HG02678 (cell line): ENCODE results near the gene OOSP4A.

ENCODE experiments used
- ATAC-seq: cut with Tn5 transposase; IDR thresholded peaks from one replicate; pipeline ENCODE4 v1.9.1; 2021; ENCODE audit warnings: mild to moderate bottlenecking, moderate library complexity; ENCODE audit not compliant: unreplicated experiment

The OOSP4A gene

DNA sequence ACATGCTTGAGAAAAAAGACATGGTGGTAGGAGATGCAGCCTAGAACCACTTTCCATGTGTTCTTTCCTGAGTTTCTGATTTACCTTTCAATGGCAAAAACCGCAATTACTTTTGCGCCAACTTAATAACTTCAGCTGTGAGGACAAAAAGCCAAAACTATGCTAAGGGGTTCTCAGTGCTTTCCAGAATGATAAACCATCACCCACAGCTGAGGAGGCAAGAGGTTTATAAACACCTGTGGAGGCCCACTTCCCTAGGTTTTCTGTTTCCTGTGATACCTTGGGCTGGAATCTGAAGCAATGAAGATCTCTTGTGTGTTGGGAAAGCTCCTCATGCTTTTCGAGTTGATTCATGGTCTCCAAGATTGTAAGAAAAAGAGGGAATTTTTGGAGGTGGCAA, at the start of gene OOSP4A:
Gene OOSP4A, plus strand, starts transcription at position 301 of the 400 bp plus-strand sequence. Its CDS starts 0 bp downstream, at position 301.
- ATAC-seq = no peak

- ATAC-seq = no peak
These were observed 45.4 kb upstream of the OOSP4A start for GRCh38 chr11:59918480-59918879.

- ATAC-seq = no peak
These were observed 44.7 kb upstream of the OOSP4A start for GRCh38 chr11:59918987-59919589.

DNA sequence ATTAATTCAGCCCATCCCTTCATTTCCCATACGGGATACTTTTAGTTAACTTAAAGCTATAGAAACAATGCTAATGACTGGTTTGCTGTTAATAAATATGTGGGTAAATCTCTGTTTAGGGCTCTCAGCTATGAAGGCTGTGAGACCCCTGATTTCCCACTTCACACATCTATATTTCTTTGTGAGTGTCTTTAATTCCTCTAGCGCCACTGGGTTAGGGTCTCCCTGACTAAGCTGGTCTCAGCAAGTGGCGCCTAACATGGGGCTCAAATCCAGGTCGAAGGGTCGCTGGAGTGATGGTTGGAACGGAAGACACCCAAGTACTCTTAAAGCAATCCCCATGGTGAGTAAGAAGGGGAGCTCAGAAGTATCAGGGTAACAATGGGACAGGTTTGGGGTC, 40.0 kb upstream of the OOSP4A start:
- ATAC-seq = no peak

GRCh38 chr11:59931688-59932087, 32.1 kb upstream of the OOSP4A start:
- ATAC-seq = no peak

- no peak for ATAC-seq
These were observed 25.7 kb upstream of the OOSP4A start, which contains the start of gene OOSP1 for GRCh38 chr11:59938132-59938531. Gene OOSP1, plus strand, starts transcription at chr11:59938432. Its CDS starts 23 bp downstream, at chr11:59938455.

DNA sequence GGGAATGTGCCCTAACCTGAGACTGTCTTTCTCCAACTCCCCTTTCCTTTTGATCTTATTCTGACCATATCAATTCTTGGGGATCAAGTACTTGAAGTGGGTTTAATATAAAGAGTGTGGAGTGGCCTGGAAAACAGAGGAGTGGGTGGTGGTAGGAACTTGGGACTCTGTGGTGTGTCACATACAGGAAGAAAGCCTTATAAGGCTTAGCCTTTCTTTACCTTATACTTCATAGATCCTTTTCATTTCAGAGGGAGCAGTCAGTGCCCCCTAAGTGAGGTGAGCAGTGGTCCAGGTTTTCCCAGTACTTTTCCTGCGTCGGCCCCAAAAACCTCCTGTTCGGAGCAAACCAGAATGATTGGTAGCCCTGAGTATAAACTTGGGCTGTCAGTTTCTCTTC, 25.1 kb upstream of the OOSP4A start:
- no peak for ATAC-seq

DNA sequence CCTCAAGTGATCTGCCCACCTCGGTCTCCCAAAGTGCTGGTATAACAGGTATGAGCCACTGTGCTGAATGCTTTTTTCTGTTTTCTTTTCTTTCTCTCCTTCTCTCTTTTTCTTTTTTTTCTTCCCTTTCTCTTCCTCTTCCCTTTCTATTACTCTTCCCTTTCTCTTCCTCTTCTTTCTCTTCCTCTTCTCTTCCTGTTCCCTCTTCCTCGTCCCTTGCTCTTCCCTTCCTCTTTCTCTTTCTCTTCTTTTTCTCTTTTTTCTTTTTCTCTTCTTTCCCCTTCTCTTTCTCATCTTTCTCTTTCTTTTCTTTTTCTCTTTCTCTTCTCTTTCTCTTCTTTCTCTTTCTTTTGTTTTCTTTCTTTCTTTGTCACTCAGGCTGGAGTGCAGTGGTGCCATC, 24.4 kb upstream of the OOSP4A start:
- no peak for ATAC-seq

DNA sequence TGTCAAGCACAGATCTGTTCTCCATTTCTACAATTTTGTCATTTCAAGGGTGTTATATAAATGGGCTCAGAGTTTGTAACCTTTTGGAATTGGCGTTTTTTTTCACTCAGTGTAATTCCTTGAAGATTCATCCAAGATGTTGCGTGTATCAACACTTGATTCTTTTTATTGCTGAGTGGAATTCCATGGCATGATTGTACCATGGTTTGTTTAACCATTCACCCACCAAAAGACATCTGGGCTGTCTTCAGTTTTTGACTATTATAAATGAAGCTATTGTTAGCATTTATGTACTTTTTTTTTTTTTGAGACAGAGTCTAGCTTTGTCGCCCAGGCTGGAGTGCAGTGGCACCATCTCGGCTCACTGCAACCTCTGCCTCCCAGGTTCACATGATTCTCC, 22.7 kb upstream of the OOSP4A start:
- ATAC-seq = no peak

DNA sequence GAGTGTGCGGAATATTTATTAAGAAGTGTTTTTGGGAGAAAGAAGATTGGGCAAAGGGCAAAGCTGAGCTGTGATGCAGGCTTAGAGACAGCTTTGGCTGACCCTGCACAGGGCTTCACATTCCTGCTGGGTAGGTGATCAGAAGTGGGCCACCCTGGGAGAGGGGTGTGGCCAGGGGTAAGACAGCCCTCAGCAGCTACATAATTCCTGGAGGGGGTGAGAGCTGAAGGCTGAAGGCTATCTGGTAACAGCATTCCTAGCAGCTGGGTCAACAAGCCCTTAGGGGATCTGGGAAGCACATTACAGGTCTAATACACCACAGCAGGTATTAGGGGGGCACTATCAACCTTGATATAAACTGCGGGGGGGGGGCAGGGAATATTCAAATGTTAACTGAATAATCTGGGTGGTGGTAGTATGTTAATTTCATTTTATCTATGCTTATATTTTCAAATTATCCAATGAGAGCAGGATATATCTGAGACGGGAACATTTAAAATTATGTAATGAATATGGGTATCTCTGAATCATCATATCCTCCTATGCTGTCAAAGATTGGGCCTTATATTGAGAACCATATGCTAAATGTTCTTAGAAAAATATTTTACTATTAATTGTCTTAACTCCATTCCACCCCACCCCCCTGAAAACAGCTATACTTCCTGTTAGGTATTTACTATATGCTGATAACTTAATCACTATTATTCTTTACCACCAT, 19.7 kb upstream of the OOSP4A start:
- ATAC-seq = no peak

GRCh38 chr11:59944720-59945119, 19.1 kb upstream of the OOSP4A start:
- no peak for ATAC-seq

DNA sequence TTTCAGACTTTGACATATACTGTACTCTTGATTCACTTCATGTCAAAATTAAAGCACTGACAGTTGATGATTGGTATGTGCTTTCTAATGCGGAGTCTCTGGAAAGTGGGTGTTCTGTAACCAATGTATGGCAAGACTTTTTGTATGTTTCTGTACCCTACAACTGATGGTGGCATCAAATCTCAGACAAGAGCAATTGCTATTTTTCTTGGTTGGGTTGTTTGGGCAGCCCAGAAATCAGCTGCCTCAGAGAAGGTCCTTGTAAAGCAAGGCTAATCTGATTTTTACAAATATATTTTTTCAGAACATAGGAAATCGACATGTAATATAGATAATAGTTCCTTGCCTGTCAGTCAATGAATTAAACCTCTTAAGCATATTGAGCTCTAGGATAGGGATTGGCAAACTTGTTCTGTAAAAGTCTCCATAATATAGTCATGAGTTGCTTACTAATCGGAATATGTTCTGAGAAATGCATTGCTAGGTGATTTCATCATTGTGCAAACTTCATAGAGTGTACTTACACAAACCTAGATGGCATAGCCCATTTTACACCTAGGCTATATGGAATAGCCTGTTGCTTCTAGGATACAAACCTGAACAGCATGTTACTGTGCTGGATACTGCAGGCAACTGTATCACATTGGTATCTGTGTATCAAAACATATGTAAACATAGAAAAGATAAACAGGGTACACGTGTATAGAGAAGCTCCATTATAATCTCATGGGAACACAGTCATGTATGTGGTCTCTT, 10.2 kb upstream of the OOSP4A start:
- no peak for ATAC-seq

GRCh38 chr11:59954219-59954847, 9.5 kb upstream of the OOSP4A start:
- no peak for ATAC-seq

DNA sequence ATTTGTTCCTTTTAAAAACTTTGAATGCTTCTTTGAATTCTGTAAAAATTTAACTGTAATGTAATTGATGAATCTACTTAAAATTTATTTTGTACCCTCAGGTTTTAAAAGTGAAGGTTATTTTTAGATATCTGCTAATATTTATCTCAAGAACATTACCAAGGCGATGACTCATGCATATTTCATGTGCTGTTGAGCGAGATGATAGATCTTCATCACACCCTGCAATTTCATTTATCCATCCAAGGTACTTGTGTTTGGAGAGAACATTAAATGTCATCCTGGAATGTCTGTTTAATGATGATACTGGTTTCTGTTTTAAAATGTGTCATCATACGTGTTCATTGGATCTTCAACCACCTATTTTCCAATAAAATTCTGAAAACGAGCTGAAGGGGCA, 6.7 kb upstream of the OOSP4A start:
- ATAC-seq = no peak

DNA sequence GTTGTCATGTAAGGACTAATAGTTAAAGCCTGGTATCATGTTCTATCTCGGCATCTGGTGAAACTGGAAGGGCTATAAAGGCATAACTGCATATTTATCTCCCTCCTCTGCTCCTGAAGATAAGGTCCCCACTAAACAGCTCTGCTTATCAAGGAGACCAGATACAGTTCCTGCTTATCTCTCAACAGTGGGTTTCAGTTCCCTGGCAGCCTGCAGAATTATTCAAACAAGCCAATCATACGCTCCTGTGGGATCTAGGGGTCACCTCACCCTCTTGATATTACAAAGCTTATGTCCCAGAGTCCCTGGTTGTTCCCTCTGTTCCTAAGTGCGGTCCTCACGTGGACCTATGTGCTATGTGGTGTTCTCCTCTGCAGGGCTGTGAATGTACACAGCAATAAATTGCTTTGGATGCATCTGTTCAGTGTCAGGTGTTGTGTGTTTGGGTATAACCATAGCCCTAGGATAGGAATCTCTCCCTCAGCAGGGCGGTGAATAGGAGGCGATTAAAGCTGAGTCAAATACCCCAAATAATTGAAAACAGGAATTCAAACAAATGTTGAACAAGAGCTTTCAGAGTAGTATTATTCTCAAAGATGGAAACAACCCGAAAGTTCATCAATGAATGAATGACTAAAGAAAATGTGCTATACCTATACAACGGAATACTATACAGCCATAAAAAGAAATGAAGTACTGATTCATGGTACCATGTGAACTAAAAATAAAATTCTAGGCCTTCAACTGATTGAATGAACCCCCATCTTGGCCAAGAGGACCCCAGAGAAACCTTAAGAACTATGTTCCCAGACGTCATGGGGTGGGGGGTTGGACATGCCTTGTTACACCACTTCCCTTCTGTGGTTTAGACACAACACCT, 3.1 kb upstream of the OOSP4A start:
- ATAC-seq = no peak

DNA sequence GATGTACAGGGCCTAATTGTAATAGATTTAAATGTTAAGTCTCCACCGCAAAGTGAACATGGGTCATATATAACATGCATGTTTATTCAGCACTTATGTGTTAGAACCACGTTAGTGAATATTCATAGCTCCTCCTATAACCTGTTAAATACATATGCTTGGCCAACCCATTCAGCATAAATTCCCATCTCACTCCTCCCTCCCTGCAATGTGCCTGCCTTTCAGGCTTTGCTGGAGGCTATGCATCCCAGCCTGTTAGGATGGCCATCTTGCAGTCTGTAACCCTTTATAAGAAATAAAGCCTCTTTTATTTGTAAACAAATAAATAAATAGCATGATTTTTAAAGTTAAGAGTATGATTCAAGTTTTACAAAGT, 1.7 kb upstream of the OOSP4A start:
- ATAC-seq = no peak

DNA sequence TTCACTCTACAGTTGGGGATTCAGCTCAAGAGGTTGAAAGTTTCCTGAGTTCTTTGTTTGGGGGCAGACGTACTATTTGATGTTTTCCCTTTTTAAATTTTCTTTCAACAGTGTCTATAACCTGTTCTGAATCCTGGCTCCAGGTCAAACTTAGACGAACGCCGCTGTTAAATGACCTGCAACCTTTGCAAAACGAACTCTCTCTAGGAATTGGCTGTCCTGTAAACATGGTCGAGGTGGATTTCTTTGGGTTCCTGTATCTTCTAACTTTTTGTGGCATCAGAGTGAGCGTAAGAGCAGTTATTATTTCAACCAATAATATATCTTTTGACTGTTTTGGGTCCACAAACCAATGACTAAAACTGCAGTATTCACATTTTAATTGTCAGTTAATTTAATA, 1.6 kb downstream of the OOSP4A start:
- ATAC-seq = no peak

GRCh38 chr11:59966201-59966600, 2.4 kb downstream of the OOSP4A start:
- no peak for ATAC-seq

DNA sequence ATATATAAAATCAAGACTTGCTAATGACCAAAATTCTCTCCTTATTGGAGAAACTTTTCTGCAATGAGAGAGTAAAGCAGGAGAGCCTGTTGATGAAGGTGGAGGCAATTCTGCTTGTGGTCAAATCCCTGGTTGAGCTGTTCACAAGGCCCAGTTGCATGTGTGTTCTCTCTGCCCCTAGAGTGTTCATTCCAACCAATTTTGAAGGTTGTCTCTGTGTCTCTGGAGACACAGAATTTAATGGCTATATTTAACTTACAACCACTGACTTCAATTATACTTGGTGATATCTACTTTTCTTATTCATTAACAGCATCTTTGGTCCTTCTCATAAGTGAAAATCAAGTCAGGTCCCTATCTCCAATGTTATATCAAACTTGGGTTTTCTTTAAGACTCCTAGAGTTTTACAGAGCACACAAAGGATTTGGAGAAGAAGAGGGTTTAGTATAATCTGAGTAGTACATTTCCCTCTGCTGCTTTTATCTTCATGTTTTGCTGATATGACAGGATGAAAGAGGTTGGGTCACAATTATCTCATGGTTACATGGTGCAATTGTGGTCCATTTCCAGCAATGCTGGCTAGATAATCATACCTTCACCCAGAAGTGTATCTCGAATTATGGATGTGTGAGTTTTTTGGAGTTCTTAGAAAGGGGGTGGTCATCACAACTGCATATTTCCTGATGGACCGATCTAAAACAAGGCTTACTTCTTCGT, 4.0 kb downstream of the OOSP4A start:
- no peak for ATAC-seq

GRCh38 chr11:59968395-59968783, 4.6 kb downstream of the OOSP4A start:
- no peak for ATAC-seq
